GM12878 (cell line): Measurements from ENCODE around the gene PRDM16. TPM values are rescaled to one million over a fixed set of nuclear protein-coding genes. Genes with fewer than 3 reads are reported as not detected.

Source experiments
- ATAC-seq: fragments of 200-7000 bp; cut with Tn5 transposase; 3 replicates; pipeline ENCODE4 v1.9.1; 2020; ENCODE audit warnings: mild to moderate bottlenecking, moderate library complexity
- BruUV-seq: library from RNA; stranded (reverse); fragments of 400-500 nt; replicated peaks from 2 replicates; lab custom pipeline; 2021; lab: Mats Ljungman, UMichigan
- CTCF ChIA-PET: fragments of 300-600 bp; sonication (Branson Sonifier 250); formaldehyde crosslinking; extraction: SDS; loops from one replicate; lab custom pipeline; 2021; ENCODE audit warnings: inconsistent platforms; lab: Yijun Ruan, JAX
- POLR2A ChIA-PET: fragments of 350-600 bp; formaldehyde crosslinking; extraction: SDS; loops from one replicate; lab custom pipeline; 2021; ENCODE audit warnings: inconsistent platforms; lab: Charles Lee
- RAD21 ChIA-PET: fragments of 300-600 bp; sonication (Branson Sonifier 250); formaldehyde crosslinking; loops from one replicate; lab custom pipeline; 2023; ENCODE audit warnings: antibody characterized with exemption; ENCODE audit not compliant: unreplicated experiment; lab: Charles Lee
- SMC1A ChIA-PET: fragments of 300-600 bp; sonication (Branson Sonifier 250); formaldehyde crosslinking; loops from one replicate; lab custom pipeline; 2023; ENCODE audit not compliant: unreplicated experiment, uncharacterized antibody; lab: Charles Lee
- DNase-seq: peaks from one replicate; pipeline ENCODE4 v3.0.0-alpha.2; 2011; ENCODE audit warnings: low read depth, low spot score
- FAIRE-seq: peaks from 3 replicates; lab custom pipeline; 2011; peaks lifted over from hg19 to GRCh38; lab: Jason Lieb, UNC
- H2AFZ ChIP-seq: 2 replicates; pipeline ENCODE4 v1.6.0; 2011; ENCODE audit warnings: low read depth, low read length, control low read depth; ENCODE audit not compliant: control insufficient read depth
- H3K27ac ChIP-seq: 2 replicates; pipeline ENCODE4 v1.5.1; 2011; ENCODE audit warnings: control low read depth; ENCODE audit not compliant: control insufficient read depth, insufficient read depth
- H3K27me3 ChIP-seq, 2 experiments: replicated peaks in 1 of 2; 2 replicates each; pipeline versions ENCODE4 v1.6.0 to v1.6.1; 2011; ENCODE audit warnings: low read length in 1 of 2; ENCODE audit not compliant: control insufficient read depth in 2 of 2, insufficient read depth in 2 of 2
- H3K36me3 ChIP-seq, 2 experiments: 2 replicates each; pipeline ENCODE4 v1.5.1; 2011; ENCODE audit warnings: low read length in 1 of 2; ENCODE audit not compliant: control insufficient read depth in 2 of 2, insufficient read depth in 2 of 2
- H3K4me1 ChIP-seq: 2 replicates; pipeline ENCODE4 v1.6.1; 2011; ENCODE audit warnings: mild to moderate bottlenecking, low read length, moderate library complexity, mixed read lengths; ENCODE audit not compliant: control insufficient read depth, insufficient read depth
- H3K4me2 ChIP-seq: 2 replicates; pipeline ENCODE4 v1.6.0; 2011; ENCODE audit warnings: control low read depth; ENCODE audit not compliant: control insufficient read depth, insufficient read depth
- H3K4me3 ChIP-seq: fragments of 200-600 bp; sonication (generic); 2 replicates; pipeline ENCODE4 v1.5.1; 2016
- H3K79me2 ChIP-seq: 2 replicates; pipeline ENCODE4 v1.6.0; 2011; ENCODE audit warnings: low read length; ENCODE audit not compliant: control insufficient read depth, insufficient read depth
- H3K9ac ChIP-seq: 2 replicates; pipeline ENCODE4 v1.8.0; 2011; ENCODE audit warnings: low read length, control low read depth, mixed read lengths; ENCODE audit not compliant: control insufficient read depth, insufficient read depth
- H3K9me3 ChIP-seq: replicated peaks from 3 replicates; pipeline ENCODE4 v1.5.1; 2011; ENCODE audit warnings: mild to moderate bottlenecking, low read length; ENCODE audit not compliant: control insufficient read depth, insufficient read depth
- H4K20me1 ChIP-seq: 2 replicates; pipeline ENCODE4 v1.6.0; 2011; ENCODE audit not compliant: control insufficient read depth, insufficient read depth
- BCL11A ChIP-seq: IDR thresholded peaks from 2 replicates; pipeline ENCODE4 v1.6.1; 2011; ENCODE audit warnings: low read depth, low read length
- CHD2 ChIP-seq: IDR thresholded peaks from 2 replicates; pipeline ENCODE4 v1.6.1; 2011; ENCODE audit warnings: low read depth, low read length, improper control_type of control experiment, borderline replicate concordance
- NR2F1 ChIP-seq: fragments of 450-650 bp; conservative IDR thresholded peaks from 2 replicates; pipeline ENCODE4 v1.6.1; 2017; ENCODE audit warnings: mild to moderate bottlenecking
- SRF ChIP-seq, 2 experiments: IDR thresholded peaks; 2 replicates each; pipeline ENCODE4 v1.6.1; 2011; ENCODE audit warnings: low read depth in 2 of 2, low read length in 2 of 2, mild to moderate bottlenecking in 1 of 2, moderate library complexity in 1 of 2
- YBX1 ChIP-seq: fragments of 450-650 bp; IDR thresholded peaks from 2 replicates; pipeline ENCODE4 v1.6.1; 2016; ENCODE audit warnings: antibody characterized with exemption
- ZNF274 ChIP-seq: IDR thresholded peaks from one replicate; pipeline ENCODE4 v1.8.0; 2011; ENCODE audit not compliant: insufficient read length, insufficient read depth
- WGBS: methylation state at CpG from one replicate; pipeline ENCODE4 v1.1.6; 2016; ENCODE audit warnings: low lambda C conversion rate; ENCODE audit not compliant: insufficient replicate concordance, insufficient coverage; ENCODE audit errors: missing lambda C conversion rate; 5-methylcytosine and 5-hydroxymethylcytosine counted together
- in situ Hi-C: fragments of 300-500 bp; cut with MboI; formaldehyde crosslinking; loops from 9 replicates; pipeline ENCODE4 v1.14.3; 2018; ENCODE audit warnings: mixed read lengths
- intact Hi-C: fragments of 100-400 bp; cut with micrococcal nuclease; formaldehyde crosslinking; loops from one replicate; pipeline ENCODE4 v1.14.2; 2022; ENCODE audit not compliant: unreplicated experiment
- polyA plus RNA-seq, 11 experiments: library from polyadenylated mRNA; depleted of rRNA in 4 of 11; unstranded in 6 of 11; stranded (reverse) in 5 of 11; fragments of >200 nt; fragmentation: Nextera tagmentation in 4 of 11; fragmentation: Illumina TruSeq in 1 of 11; extraction: Ambion mirVana in 4 of 11; extraction: Trizol in 1 of 11; gene quantifications; 1 replicate in 1 of 11; 2 replicates in 10 of 11; pipeline versions ENCODE4 v1.2.1 to v1.2.3, GENCODE V29; 2011 to 2016; ENCODE audit warnings: inconsistent platforms in 2 of 11, missing spikeins in 2 of 11, low read depth in 1 of 11
- total RNA-seq, 4 experiments: library from RNA; depleted of rRNA in 3 of 4; stranded (reverse); fragments of >200 nt in 3 of 4; fragmentation: Illumina TruSeq in 1 of 4; extraction: Trizol in 1 of 4; gene quantifications; 2 replicates each; pipeline versions ENCODE4 v1.2.1 to v1.2.3, GENCODE V29; 2013 to 2021
- TF ChIP-seq, protein P1 (sequence below): fragments of 450-650 bp; IDR thresholded peaks from 2 replicates; pipeline ENCODE4 v1.6.1; 2018; ENCODE audit warnings: mild to moderate bottlenecking, low read depth, moderate library complexity; ENCODE audit not compliant: partially characterized antibody

The PRDM16 gene
- total and polyA plus RNA-seq, 10 of the 15 experiments (the other 5 are each of a cell fraction or from before 2014, with no cell fraction given), result 0.03 TPM; not detected in 9

DNA sequence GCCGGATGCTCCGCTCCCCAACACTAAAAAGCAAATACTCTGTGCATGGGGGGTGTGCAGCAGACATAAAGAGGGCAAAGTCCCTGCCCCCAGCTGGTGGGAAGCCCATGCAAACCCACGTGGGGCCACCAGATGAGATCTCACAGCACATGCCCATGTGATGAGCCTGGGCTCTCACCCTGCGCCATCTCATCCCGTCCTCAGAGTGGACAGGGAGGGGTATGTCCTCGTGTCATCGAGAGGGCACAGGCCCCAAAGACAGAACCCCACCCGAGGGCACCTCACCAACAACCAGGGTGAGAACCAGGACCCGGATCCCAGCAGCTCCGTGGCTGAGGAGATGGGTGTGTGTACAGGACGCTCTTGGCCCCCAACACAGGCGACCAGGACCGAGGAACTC is 360.3 kb downstream of the PRDM16 start:
- H4K20me1 ChIP-seq, result no peaks in the 10 kb centered on the region
- 25% methylated on average over 13 of the region's 13 CpGs for WGBS
- intact Hi-C loops, result no loop called here
- BruUV-seq, result no TSS peak
- H3K9ac ChIP-seq, result no peak overlapping the region
- no peaks in the 10 kb centered on the region for H3K36me3 ChIP-seq
- H3K4me3 ChIP-seq, result no peak overlapping the region
- H3K27ac ChIP-seq, result no peak overlapping the region
- POLR2A ChIA-PET, result no interaction called here
- TF ChIP-seq, protein P1, sequence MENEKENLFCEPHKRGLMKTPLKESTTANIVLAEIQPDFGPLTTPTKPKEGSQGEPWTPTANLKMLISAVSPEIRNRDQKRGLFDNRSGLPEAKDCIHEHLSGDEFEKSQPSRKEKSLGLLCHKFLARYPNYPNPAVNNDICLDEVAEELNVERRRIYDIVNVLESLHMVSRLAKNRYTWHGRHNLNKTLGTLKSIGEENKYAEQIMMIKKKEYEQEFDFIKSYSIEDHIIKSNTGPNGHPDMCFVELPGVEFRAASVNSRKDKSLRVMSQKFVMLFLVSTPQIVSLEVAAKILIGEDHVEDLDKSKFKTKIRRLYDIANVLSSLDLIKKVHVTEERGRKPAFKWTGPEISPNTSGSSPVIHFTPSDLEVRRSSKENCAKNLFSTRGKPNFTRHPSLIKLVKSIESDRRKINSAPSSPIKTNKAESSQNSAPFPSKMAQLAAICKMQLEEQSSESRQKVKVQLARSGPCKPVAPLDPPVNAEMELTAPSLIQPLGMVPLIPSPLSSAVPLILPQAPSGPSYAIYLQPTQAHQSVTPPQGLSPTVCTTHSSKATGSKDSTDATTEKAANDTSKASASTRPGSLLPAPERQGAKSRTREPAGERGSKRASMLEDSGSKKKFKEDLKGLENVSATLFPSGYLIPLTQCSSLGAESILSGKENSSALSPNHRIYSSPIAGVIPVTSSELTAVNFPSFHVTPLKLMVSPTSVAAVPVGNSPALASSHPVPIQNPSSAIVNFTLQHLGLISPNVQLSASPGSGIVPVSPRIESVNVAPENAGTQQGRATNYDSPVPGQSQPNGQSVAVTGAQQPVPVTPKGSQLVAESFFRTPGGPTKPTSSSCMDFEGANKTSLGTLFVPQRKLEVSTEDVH, result no peak
- TF ChIP-seq SRF (IDR thresholded peaks at IDR 0.05; ENCODE audit: low read depth in 2 of 2, low read length in 2 of 2), result no peak
- no peak for TF ChIP-seq YBX1
- TF ChIP-seq ZNF274, result no peak
- no peak for TF ChIP-seq NR2F1
- TF ChIP-seq CHD2, result no peak
- TF ChIP-seq BCL11A, result no peak
- no peaks in the 10 kb centered on the region for H3K27me3 ChIP-seq
- RAD21 ChIA-PET, result no interaction called here
- no peak for DNase-seq
- H2AFZ ChIP-seq, result no peak overlapping the region
- no peak for FAIRE-seq
- no peaks in the 10 kb centered on the region for H3K4me1 ChIP-seq
- no peak for ATAC-seq
- SMC1A ChIA-PET, result no interaction called here
- CTCF ChIA-PET, result no interaction called here
- H3K4me2 ChIP-seq, result no peak overlapping the region
- no peaks in the 10 kb centered on the region for H3K79me2 ChIP-seq
- in situ Hi-C loops, result loop anchor here (5.0 to 10.0 kb wide), 2 partner anchors 1017 to 1235 kb away; partner anchors contain the start of genes FAAP20 and PEX10
- H3K9me3 ChIP-seq, result no peaks in the 10 kb centered on the region
